ENCODE results near the gene CEBPZOS. TPM values are rescaled to one million over a fixed set of nuclear protein-coding genes. Genes with fewer than 3 reads are reported as not detected.

Gene CEBPZOS
- total and polyA plus RNA-seq, 2 of the 8 experiments (the other 6 are each of a cell fraction or from before 2014, with no cell fraction given): 27.3 to 43.5 TPM

DNA sequence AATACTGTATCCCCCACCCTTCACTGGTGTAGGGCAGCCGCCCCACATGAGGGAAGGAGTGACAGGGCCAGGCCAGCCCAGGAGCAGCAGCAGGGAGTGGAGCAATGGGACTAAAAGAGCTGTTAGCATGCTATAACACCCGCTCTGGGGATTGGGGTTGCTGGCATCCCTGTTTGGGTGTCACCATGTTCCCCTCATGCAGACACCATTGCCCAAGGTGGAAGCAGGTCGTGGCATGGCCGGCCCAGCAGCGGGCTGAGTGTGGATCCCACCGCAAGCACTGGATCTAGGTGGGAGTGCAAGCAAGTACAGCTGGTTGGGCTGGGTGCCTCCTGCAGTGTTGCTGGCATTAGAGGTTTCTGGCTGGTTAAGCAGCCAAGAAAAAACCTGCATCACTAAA lies 4.5 kb upstream of the CEBPZOS start:
- Histone ChIP-seq H2BK15ac (ENCODE audit: low read length) (peak overlapping the region; percentile 37; the same call in 1 of the 2 replicates), H2AK5ac (ENCODE audit: low read depth, low read length) (peak overlapping the region; percentile 79; the same call in 1 of the 2 replicates), H3K4ac (replicated peaks; ENCODE audit: insufficient read length, low read depth, low read length) (peak overlapping the region; percentile 70), H4K20me1 (replicated peaks in 1 of 2; ENCODE audit: control insufficient read depth in 1 of 2, insufficient read depth in 2 of 2, low read length in 2 of 2) (no peaks in the 10 kb centered on the region), H2BK5ac (ENCODE audit: low read depth, low read length) (peak overlapping the region; percentile 67; the same call in 1 of the 2 replicates), H2BK20ac (ENCODE audit: low read length) (peak overlapping the region; percentile 89; the same call in 1 of the 2 replicates), H3K14ac (ENCODE audit: insufficient read length) (no peak overlapping the region), H3K79me1 (ENCODE audit: low read depth, low read length) (no peaks in the 10 kb centered on the region), H3K4me1 (replicated peaks in 1 of 4; ENCODE audit: control insufficient read depth in 3 of 4, insufficient read depth in 4 of 4, low read length in 3 of 4) (peaks cover 14 to 25% (median 16%) of the 10 kb centered on the region in 4 experiments), H3K9me3 (ENCODE audit: insufficient read depth in 2 of 2, low read depth in 1 of 2, low read length in 1 of 2) (no peaks in the 10 kb centered on the region), H3K56ac (replicated peaks; ENCODE audit: insufficient read length, low read depth, low read length) (no peak overlapping the region), H3K4me2 (ENCODE audit: insufficient read depth in 1 of 2, low read depth in 2 of 2, low read length in 2 of 2) (no peak overlapping the region), H3K9ac (replicated peaks in 1 of 4; ENCODE audit: extremely low read depth in 1 of 4, low read depth in 3 of 4, low read length in 3 of 4) (no peak overlapping the region), H3K23ac (ENCODE audit: insufficient read length) (no peak overlapping the region), H3K79me2 (ENCODE audit: control insufficient read depth in 1 of 2, insufficient read depth in 2 of 2, low read length in 2 of 2) (peaks cover 2 to 4% of the 10 kb centered on the region in 2 experiments; a peak in 3 of 4 replicates), H2AFZ (ENCODE audit: low read length) (no peak overlapping the region), H3K23me2 (ENCODE audit: low read depth, low read length) (0 out of 2 replicates have a peak, but pooled peaks cover 2% of the 10 kb centered on the region), H3K18ac (ENCODE audit: extremely low read depth, low read length) (peak overlapping the region; percentile 19), H4K8ac (ENCODE audit: extremely low read depth, insufficient read depth, low read length) (no peak overlapping the region), H3K4me3 (ENCODE audit: extremely low read depth in 1 of 4, insufficient read depth in 2 of 4, low read depth in 3 of 4, low read length in 4 of 4) (no peak overlapping the region), H3K27ac (ENCODE audit: low read depth, low read length) (no peak overlapping the region; the same call in 1 of the 2 replicates), H4K5ac (ENCODE audit: insufficient read length, low read depth, low read length) (peak overlapping the region; percentile 69), H2BK120ac (replicated peaks; ENCODE audit: low read depth, low read length) (peak overlapping the region; percentile 83), H3K36me3 (ENCODE audit: control insufficient read depth in 2 of 4, insufficient read depth in 4 of 4, low read length in 3 of 4) (no peaks in the 10 kb centered on the region), H4K91ac (replicated peaks; ENCODE audit: insufficient read length, low read length) (peak overlapping the region; percentile 93), H2BK12ac (ENCODE audit: low read depth, low read length) (peak overlapping the region; percentile 72; the same call in 1 of the 2 replicates), H3K27me3 (replicated peaks in 1 of 4; ENCODE audit: control insufficient read depth in 3 of 4, extremely low read depth in 1 of 4, insufficient read depth in 3 of 4, low read length in 3 of 4) (no peaks in the 10 kb centered on the region)
- TF ChIP-seq SP1 (IDR thresholded peaks at IDR 0.05; ENCODE audit: low read depth, low read length) (no peak), CBX8 (IDR thresholded peaks at IDR 0.05; ENCODE audit: borderline replicate concordance, low read depth, low read length) (no peak), JUND (IDR thresholded peaks at IDR 0.05; ENCODE audit: low read length) (no peak), RNF2 (IDR thresholded peaks at IDR 0.05; ENCODE audit: borderline replicate concordance, low read depth, low read length, missing control alignments, poor library complexity, severe bottlenecking) (no peak)
- TF ChIP-seq, protein P1, sequence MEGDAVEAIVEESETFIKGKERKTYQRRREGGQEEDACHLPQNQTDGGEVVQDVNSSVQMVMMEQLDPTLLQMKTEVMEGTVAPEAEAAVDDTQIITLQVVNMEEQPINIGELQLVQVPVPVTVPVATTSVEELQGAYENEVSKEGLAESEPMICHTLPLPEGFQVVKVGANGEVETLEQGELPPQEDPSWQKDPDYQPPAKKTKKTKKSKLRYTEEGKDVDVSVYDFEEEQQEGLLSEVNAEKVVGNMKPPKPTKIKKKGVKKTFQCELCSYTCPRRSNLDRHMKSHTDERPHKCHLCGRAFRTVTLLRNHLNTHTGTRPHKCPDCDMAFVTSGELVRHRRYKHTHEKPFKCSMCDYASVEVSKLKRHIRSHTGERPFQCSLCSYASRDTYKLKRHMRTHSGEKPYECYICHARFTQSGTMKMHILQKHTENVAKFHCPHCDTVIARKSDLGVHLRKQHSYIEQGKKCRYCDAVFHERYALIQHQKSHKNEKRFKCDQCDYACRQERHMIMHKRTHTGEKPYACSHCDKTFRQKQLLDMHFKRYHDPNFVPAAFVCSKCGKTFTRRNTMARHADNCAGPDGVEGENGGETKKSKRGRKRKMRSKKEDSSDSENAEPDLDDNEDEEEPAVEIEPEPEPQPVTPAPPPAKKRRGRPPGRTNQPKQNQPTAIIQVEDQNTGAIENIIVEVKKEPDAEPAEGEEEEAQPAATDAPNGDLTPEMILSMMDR (IDR thresholded peaks at IDR 0.05; ENCODE audit: control extremely low read depth in 1 of 3, insufficient read depth in 1 of 3, low read depth in 1 of 3, low read length in 3 of 3): no peak
- TF ChIP-seq, protein P2, sequence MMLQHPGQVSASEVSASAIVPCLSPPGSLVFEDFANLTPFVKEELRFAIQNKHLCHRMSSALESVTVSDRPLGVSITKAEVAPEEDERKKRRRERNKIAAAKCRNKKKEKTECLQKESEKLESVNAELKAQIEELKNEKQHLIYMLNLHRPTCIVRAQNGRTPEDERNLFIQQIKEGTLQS (IDR thresholded peaks at IDR 0.05; ENCODE audit: insufficient read depth, low read depth, low read length): no peak
- TF ChIP-seq, protein P3, sequence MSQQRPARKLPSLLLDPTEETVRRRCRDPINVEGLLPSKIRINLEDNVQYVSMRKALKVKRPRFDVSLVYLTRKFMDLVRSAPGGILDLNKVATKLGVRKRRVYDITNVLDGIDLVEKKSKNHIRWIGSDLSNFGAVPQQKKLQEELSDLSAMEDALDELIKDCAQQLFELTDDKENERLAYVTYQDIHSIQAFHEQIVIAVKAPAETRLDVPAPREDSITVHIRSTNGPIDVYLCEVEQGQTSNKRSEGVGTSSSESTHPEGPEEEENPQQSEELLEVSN (IDR thresholded peaks at IDR 0.05): no peak
- DNase-seq (ENCODE audit: low read depth in 1 of 2, low spot score in 2 of 2) (no peak), FAIRE-seq (no peak)
- ChIA-PET CTCF (ENCODE audit: partially characterized antibody) (interaction anchor here (1.0 to 8.8 kb wide), 6 partner anchors 10 to 72 kb away, joined by 3 to 48 read pairs (median 12); no protein-coding TSS in a partner anchor), POLR2A (ENCODE audit: partially characterized antibody) (interaction anchor here (0.6 to 5.2 kb wide), 6 partner anchors 10 to 40 kb away, joined by 3 to 26 read pairs (median 5); partner anchors contain the start of genes CEBPZ and NDUFAF7)
- 77% methylated on average over 6 of the region's 6 CpGs; no CpG with 5 or more reads in 1 of the 2 experiments for WGBS, 2 experiments (ENCODE audit: extremely low coverage in 1 of 2, insufficient coverage in 1 of 2, insufficient read length in 1 of 2, insufficient replicate concordance in 2 of 2, low coverage in 1 of 2, low lambda C conversion rate in 2 of 2, missing lambda C conversion rate in 1 of 2)

All from H1 (cell line).